ENCODE results near the gene PRDM5. TPM values are rescaled to one million over a fixed set of nuclear protein-coding genes. Genes with fewer than 3 reads are reported as not detected.

The PRDM5 gene
- total RNA-seq, 2 donors from 2014 or later, result 9.2 to 9.3 TPM

DNA sequence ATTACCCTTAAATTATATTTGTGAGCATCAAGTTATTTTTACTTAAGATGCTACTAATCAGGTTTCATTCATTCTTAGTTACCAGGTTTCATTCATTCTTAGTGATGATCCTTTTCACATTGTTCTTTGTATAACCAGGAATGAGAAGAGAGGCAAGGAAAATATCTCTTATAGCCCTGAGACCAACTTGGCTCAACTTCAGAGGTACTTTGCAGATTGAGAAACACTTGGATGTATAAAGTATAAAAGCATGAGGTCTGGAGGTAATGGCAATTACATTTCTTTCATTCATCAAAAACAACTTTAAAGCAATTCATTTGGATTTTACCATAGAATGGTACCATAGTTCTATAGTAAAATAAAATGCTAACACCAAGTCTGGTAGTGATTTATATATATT, 231.0 kb downstream of the PRDM5 start:
- Histone ChIP-seq H3K4me1 (no peaks in the 10 kb centered on the region), H3K9me3 (no peaks in the 10 kb centered on the region), H3K27me3 (no peaks in the 10 kb centered on the region), H3K9ac (ENCODE audit: low read depth in 2 of 2, low read length in 2 of 2) (no peak overlapping the region), H3K27ac (no peak overlapping the region), H3K4me3 (no peak overlapping the region), H3K36me3 (no peaks in the 10 kb centered on the region)
- TF ChIP-seq, protein P1, sequence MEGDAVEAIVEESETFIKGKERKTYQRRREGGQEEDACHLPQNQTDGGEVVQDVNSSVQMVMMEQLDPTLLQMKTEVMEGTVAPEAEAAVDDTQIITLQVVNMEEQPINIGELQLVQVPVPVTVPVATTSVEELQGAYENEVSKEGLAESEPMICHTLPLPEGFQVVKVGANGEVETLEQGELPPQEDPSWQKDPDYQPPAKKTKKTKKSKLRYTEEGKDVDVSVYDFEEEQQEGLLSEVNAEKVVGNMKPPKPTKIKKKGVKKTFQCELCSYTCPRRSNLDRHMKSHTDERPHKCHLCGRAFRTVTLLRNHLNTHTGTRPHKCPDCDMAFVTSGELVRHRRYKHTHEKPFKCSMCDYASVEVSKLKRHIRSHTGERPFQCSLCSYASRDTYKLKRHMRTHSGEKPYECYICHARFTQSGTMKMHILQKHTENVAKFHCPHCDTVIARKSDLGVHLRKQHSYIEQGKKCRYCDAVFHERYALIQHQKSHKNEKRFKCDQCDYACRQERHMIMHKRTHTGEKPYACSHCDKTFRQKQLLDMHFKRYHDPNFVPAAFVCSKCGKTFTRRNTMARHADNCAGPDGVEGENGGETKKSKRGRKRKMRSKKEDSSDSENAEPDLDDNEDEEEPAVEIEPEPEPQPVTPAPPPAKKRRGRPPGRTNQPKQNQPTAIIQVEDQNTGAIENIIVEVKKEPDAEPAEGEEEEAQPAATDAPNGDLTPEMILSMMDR (IDR thresholded peaks at IDR 0.05), result no peak
- no peak for DNase-seq
- intact Hi-C loops (cut with DNase I), result no loop called here

DNA sequence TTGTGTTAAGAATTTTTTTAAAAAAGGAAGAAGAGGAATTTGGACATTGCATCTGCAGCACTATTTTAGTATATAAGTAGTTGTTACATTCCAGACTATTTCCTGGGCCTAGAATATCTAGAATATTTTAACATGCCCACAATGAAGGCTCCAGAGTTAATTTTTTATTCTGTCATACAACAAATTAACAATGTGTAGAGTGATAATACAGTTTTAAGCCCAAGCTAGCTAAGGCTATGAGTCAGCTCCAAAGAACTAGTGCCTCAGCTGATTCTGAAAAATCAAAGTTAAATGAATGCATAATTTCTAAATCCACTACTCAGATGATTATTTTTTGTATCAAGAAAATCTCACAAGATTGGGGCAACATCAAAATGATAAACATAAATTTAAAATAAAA, 231.4 kb downstream of the PRDM5 start:
- H3K9ac ChIP-seq (ENCODE audit: low read depth in 2 of 2, low read length in 2 of 2), result no peak overlapping the region
- no peak overlapping the region for H3K27ac ChIP-seq
- TF ChIP-seq, protein P1 (IDR thresholded peaks at IDR 0.05), result no peak
- H3K4me3 ChIP-seq, result no peak overlapping the region
- no peaks in the 10 kb centered on the region for H3K9me3 ChIP-seq
- no peaks in the 10 kb centered on the region for H3K27me3 ChIP-seq
- H3K4me1 ChIP-seq, result no peaks in the 10 kb centered on the region
- H3K36me3 ChIP-seq, result no peaks in the 10 kb centered on the region
- intact Hi-C loops (cut with DNase I), result no loop called here
- no peak for DNase-seq

DNA sequence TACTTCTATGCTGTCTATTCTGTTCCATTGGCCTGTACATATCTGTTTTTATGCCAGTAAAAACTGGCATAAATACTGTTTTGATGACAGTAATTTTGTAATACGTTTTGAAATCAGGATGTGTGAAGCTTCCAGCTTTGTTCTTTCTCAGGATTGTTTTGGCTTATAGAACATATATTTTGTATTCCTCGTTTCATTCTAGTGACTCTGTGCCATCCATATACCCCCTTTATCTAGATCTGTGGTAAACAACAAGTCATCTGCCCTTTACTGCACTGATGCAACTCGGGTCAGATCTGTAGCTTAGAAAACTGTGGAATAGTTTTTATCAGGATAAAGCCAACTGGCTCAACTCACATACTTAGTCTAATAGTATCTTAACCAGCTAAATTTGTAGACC, 233.7 kb downstream of the PRDM5 start:
- H3K27ac ChIP-seq, result no peak overlapping the region
- no peak overlapping the region for H3K9ac ChIP-seq (ENCODE audit: low read depth in 2 of 2, low read length in 2 of 2)
- intact Hi-C loops (cut with DNase I), result no loop called here
- no peaks in the 10 kb centered on the region for H3K4me1 ChIP-seq
- no peaks in the 10 kb centered on the region for H3K27me3 ChIP-seq
- no peaks in the 10 kb centered on the region for H3K36me3 ChIP-seq
- TF ChIP-seq, protein P1 (IDR thresholded peaks at IDR 0.05), result no peak
- H3K9me3 ChIP-seq, result no peaks in the 10 kb centered on the region
- no peak overlapping the region for H3K4me3 ChIP-seq
- DNase-seq, result no peak

DNA sequence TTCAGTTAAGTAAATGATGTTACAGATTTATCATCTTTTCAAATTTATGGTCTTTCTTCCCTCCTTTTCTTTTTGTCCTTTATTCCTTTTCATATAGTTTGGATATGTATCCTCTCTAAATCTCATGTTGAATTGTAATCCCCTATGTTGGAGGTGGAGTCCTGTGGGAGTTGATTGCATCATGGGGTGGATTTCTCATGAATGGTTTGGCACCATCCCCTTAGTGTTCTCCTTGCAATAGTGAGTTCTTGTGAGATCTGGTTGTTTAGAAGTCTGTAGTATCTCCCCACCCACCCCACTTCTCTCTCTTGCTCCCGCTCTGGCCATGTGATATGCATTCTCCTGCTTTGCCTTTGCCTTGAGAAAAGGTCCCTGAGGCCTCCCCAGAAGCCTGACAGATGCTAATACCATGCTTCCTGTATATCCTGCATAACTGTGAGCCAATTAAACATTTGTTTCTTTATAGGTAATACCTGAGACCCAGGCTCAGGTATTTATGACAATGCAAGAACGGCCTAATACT, 236.7 kb downstream of the PRDM5 start:
- no peaks in the 10 kb centered on the region for H3K36me3 ChIP-seq
- no peak overlapping the region for H3K27ac ChIP-seq
- H3K4me3 ChIP-seq, result no peak overlapping the region
- intact Hi-C loops (cut with DNase I), result no loop called here
- no peaks in the 10 kb centered on the region for H3K9me3 ChIP-seq
- H3K4me1 ChIP-seq, result no peaks in the 10 kb centered on the region
- H3K27me3 ChIP-seq, result no peaks in the 10 kb centered on the region
- TF ChIP-seq, protein P1 (IDR thresholded peaks at IDR 0.05), result no peak
- DNase-seq, result no peak
- H3K9ac ChIP-seq (ENCODE audit: low read depth in 2 of 2, low read length in 2 of 2), result no peak overlapping the region

DNA sequence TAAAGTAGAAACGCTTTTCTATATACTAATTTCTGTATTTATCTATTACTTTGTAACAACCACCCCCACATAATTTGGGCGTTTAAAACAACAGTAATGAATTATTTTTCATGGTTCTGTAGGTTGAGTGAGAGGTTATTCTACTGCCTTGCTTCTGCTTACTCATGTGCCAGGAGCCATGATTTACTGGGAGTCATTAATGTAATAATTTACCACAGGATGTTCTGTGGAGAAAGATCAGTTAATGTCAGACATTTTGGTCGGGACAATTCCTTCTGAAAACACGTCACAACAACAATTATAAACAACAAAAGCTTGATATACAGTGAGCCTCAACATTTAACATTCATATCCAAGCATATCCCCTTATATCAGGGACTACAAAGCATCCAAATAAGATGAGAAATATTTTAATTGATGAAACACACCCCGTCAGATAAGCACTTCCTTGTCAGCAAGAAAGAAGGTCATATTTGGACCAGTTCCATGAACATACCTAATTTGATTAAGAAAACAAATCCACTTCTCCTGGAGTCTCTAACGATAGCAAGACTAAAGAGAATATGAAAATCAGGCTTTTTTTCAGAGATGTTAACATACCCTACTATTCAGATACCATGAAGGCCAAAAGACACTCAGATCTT, 238.5 kb downstream of the PRDM5 start:
- H3K9ac ChIP-seq (ENCODE audit: low read depth in 2 of 2, low read length in 2 of 2), result no peak overlapping the region
- H3K9me3 ChIP-seq, result no peaks in the 10 kb centered on the region
- no peaks in the 10 kb centered on the region for H3K4me1 ChIP-seq
- no peak for DNase-seq
- intact Hi-C loops (cut with DNase I), result no loop called here
- H3K36me3 ChIP-seq, result no peaks in the 10 kb centered on the region
- TF ChIP-seq, protein P1 (IDR thresholded peaks at IDR 0.05), result no peak
- H3K27me3 ChIP-seq, result no peaks in the 10 kb centered on the region
- no peak overlapping the region for H3K27ac ChIP-seq
- no peak overlapping the region for H3K4me3 ChIP-seq
